ENCODE data around the gene GOLGA8T. TPM values are rescaled to one million over a fixed set of nuclear protein-coding genes. Genes with fewer than 3 reads are reported as not detected.
"Not testable (repeated sequence)": the region's sequence is repeated elsewhere in the genome, so short reads cannot be mapped to it uniquely, and the experiment has no call there.

The GOLGA8T gene
- not detected for total RNA-seq

- DNase-seq = not testable (repeated sequence)
Measured at GRCh38 chr15:30134751-30135150, at the start of gene GOLGA8T. GOLGA8T (plus strand) TSS chr15:30135051; CDS start chr15:30135149, 98 bp downstream.

- not testable (repeated sequence) for DNase-seq
Measured at GRCh38 chr15:30097827-30098226, 37.0 kb upstream of the GOLGA8T start.

GRCh38 chr15:30102890-30103289 is 32.0 kb upstream of the GOLGA8T start:
- DNase-seq = not testable (repeated sequence)

GRCh38 chr15:30103941-30104507 is 30.8 kb upstream of the GOLGA8T start:
- not testable (repeated sequence) for DNase-seq

- DNase-seq = not testable (repeated sequence)
Measured at GRCh38 chr15:30110591-30110990, 24.3 kb upstream of the GOLGA8T start.

- DNase-seq = peak; percentile 3
Measured at GRCh38 chr15:30130066-30130465, 4.8 kb upstream of the GOLGA8T start.

GRCh38 chr15:30143246-30143645 is 8.4 kb downstream of the GOLGA8T start:
- DNase-seq = not testable (repeated sequence)

- DNase-seq = not testable (repeated sequence)
Measured at GRCh38 chr15:30149891-30150290, 15.0 kb downstream of the GOLGA8T start.

- DNase-seq = not testable (repeated sequence)
Measured at GRCh38 chr15:30162479-30163357, 27.9 kb downstream of the GOLGA8T start.

- DNase-seq = not testable (repeated sequence)
Measured at GRCh38 chr15:30163759-30164158, 28.9 kb downstream of the GOLGA8T start.

- not testable (repeated sequence) for DNase-seq
Measured at GRCh38 chr15:30164257-30164656, 29.4 kb downstream of the GOLGA8T start.

- DNase-seq = not testable (repeated sequence)
Measured at GRCh38 chr15:30167403-30167802, 32.6 kb downstream of the GOLGA8T start.

- not testable (repeated sequence) for DNase-seq
Measured at GRCh38 chr15:30167886-30168285, 33.0 kb downstream of the GOLGA8T start.

- not testable (repeated sequence) for DNase-seq
Measured at GRCh38 chr15:30171452-30171851, 36.6 kb downstream of the GOLGA8T start.

- not testable (repeated sequence) for DNase-seq
Measured at GRCh38 chr15:30173041-30173608, 38.3 kb downstream of the GOLGA8T start.

- not testable (repeated sequence) for DNase-seq
Measured at GRCh38 chr15:30175291-30175690, 40.4 kb downstream of the GOLGA8T start.

- not testable (repeated sequence) for DNase-seq
Measured at GRCh38 chr15:30176613-30177012, 41.8 kb downstream of the GOLGA8T start.

GRCh38 chr15:30179814-30180213 is 45.0 kb downstream of the GOLGA8T start:
- not testable (repeated sequence) for DNase-seq

- not testable (repeated sequence) for DNase-seq
Measured at GRCh38 chr15:30185495-30185894, 50.6 kb downstream of the GOLGA8T start.

- DNase-seq = not testable (repeated sequence)
Measured at GRCh38 chr15:30187429-30187828, 52.6 kb downstream of the GOLGA8T start.

GRCh38 chr15:30189754-30190153 is 54.9 kb downstream of the GOLGA8T start:
- DNase-seq = not testable (repeated sequence)

GRCh38 chr15:30191143-30191542 is 56.3 kb downstream of the GOLGA8T start:
- not testable (repeated sequence) for DNase-seq

- DNase-seq = not testable (repeated sequence)
Measured at GRCh38 chr15:30191639-30192038, 56.8 kb downstream of the GOLGA8T start.

Data from tongue (tissue), 2 donors.